Right renal cortex interstitium (tissue), 3 donors: ENCODE measurements around the gene CFAP70. TPM values are rescaled to one million over a fixed set of nuclear protein-coding genes. Genes with fewer than 3 reads are reported as not detected.
A peak's percentile ranks its signal among the peaks of the same experiment; 100 is the strongest.
"Not testable (repeated sequence)": the region's sequence is repeated elsewhere in the genome, so short reads cannot be mapped to it uniquely, and the experiment has no call there.

ENCODE experiments used
- DNase-seq, 3 donors: peaks; one replicate each; pipeline ENCODE4 v3.0.0-alpha.2; 2013; ENCODE audit warnings: low read depth in 3 of 3, low spot score in 2 of 3
- polyA plus RNA-seq, 3 donors: library from polyadenylated mRNA; unstranded; fragments of 120-200 nt; gene quantifications; one replicate each; pipeline ENCODE4 v1.2.1, GENCODE V29; 2013; ENCODE audit not compliant: insufficient read length in 3 of 3

CFAP70 gene
- polyA plus RNA-seq, 3 donors = 12.0 to 14.1 (median 12.4) TPM

GRCh38 chr10:73258612-73259011 is 100.1 kb downstream of the CFAP70 start:
- not testable (repeated sequence) for DNase-seq

- DNase-seq = no peak
Measured at GRCh38 chr10:73253225-73253555, 105.5 kb downstream of the CFAP70 start.

GRCh38 chr10:73252445-73253224 is 106.0 kb downstream of the CFAP70 start, which contains the start of gene MRPS16:
MRPS16 (minus strand) TSS chr10:73252644; CDS start chr10:73252482, 162 bp downstream.
- peak; percentile 91 to 95 (median 94) for DNase-seq

- DNase-seq = no peak
Measured at GRCh38 chr10:73251683-73252444, 106.8 kb downstream of the CFAP70 start.

- no peak for DNase-seq
Measured at GRCh38 chr10:73248259-73248724, 110.4 kb downstream of the CFAP70 start.

- no peak for DNase-seq
Measured at GRCh38 chr10:73247509-73248258, 111.0 kb downstream of the CFAP70 start.

GRCh38 chr10:73246646-73247508 is 111.8 kb downstream of the CFAP70 start, which contains the start of gene DNAJC9:
DNAJC9 (minus strand) TSS chr10:73247255; CDS start chr10:73247189, 66 bp downstream.
- DNase-seq = peak; percentile 83 to 90 (median 86)

GRCh38 chr10:73246322-73246645 is 112.4 kb downstream of the CFAP70 start:
- no peak for DNase-seq

- no peak for DNase-seq
Measured at GRCh38 chr10:73244866-73245477, 113.7 kb downstream of the CFAP70 start.

- DNase-seq = no peak
Measured at GRCh38 chr10:73239908-73240307, 118.8 kb downstream of the CFAP70 start.

- no peak for DNase-seq
Measured at GRCh38 chr10:73238990-73239566, 119.6 kb downstream of the CFAP70 start.

GRCh38 chr10:73234695-73235094 is 124.0 kb downstream of the CFAP70 start:
- DNase-seq = no peak

- DNase-seq = no peak
Measured at GRCh38 chr10:73233883-73234282, 124.8 kb downstream of the CFAP70 start.

- DNase-seq = no peak
Measured at GRCh38 chr10:73232887-73233286, 125.8 kb downstream of the CFAP70 start.

GRCh38 chr10:73229567-73229966 is 129.1 kb downstream of the CFAP70 start:
- no peak for DNase-seq

- DNase-seq = no peak
Measured at GRCh38 chr10:73228247-73228646, 130.4 kb downstream of the CFAP70 start.

- no peak for DNase-seq
Measured at GRCh38 chr10:73226663-73227062, 132.0 kb downstream of the CFAP70 start.

- DNase-seq = no peak
Measured at GRCh38 chr10:73225518-73225917, 133.1 kb downstream of the CFAP70 start.

- DNase-seq = no peak
Measured at GRCh38 chr10:73220989-73221388, 137.7 kb downstream of the CFAP70 start.
